OCI-LY3 (cell line): Measurements from ENCODE around the gene PLA2G4F.

Source experiments
- EZH2phosphoT487 ChIP-seq: fragments of 200-600 bp; shearing (Covaris generic); IDR thresholded peaks from 2 replicates; pipeline ENCODE4 v1.6.1; 2018; ENCODE audit warnings: antibody characterized with exemption, mixed run types, low read depth
- TF ChIP-seq, protein P1 (sequence below): fragments of 200-600, 300-600 bp; sonication (generic); IDR thresholded peaks from 2 replicates; pipeline ENCODE4 v1.5.1; 2014; ENCODE audit warnings: antibody characterized with exemption, low read length, low read depth

- TF ChIP-seq, protein P1, sequence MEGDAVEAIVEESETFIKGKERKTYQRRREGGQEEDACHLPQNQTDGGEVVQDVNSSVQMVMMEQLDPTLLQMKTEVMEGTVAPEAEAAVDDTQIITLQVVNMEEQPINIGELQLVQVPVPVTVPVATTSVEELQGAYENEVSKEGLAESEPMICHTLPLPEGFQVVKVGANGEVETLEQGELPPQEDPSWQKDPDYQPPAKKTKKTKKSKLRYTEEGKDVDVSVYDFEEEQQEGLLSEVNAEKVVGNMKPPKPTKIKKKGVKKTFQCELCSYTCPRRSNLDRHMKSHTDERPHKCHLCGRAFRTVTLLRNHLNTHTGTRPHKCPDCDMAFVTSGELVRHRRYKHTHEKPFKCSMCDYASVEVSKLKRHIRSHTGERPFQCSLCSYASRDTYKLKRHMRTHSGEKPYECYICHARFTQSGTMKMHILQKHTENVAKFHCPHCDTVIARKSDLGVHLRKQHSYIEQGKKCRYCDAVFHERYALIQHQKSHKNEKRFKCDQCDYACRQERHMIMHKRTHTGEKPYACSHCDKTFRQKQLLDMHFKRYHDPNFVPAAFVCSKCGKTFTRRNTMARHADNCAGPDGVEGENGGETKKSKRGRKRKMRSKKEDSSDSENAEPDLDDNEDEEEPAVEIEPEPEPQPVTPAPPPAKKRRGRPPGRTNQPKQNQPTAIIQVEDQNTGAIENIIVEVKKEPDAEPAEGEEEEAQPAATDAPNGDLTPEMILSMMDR, result no peak
- no peak for TF ChIP-seq EZH2phosphoT487
Observed at GRCh38 chr15:42138968-42139386, 17.5 kb downstream of the PLA2G4F start.
